Fibroblast of skin of right biceps (primary cell): ENCODE results near the gene RPL38.
"Not testable (repeated sequence)": the region's sequence is repeated elsewhere in the genome, so short reads cannot be mapped to it uniquely, and the experiment has no call there.

ENCODE experiments used
- DNase-seq: peaks from one replicate; pipeline ENCODE4 v3.0.0-alpha.2; 2013

RPL38 gene

GRCh38 chr17:74185571-74186185 lies 17.8 kb upstream of the RPL38 start:
- no peak for DNase-seq

GRCh38 chr17:74186498-74186897 lies 17.0 kb upstream of the RPL38 start:
- DNase-seq, result no peak

- DNase-seq, result no peak
These were observed 15.7 kb upstream of the RPL38 start for GRCh38 chr17:74187761-74188160.

GRCh38 chr17:74188687-74189086 lies 14.8 kb upstream of the RPL38 start:
- DNase-seq, result not testable (repeated sequence)

GRCh38 chr17:74190154-74190553 lies 13.3 kb upstream of the RPL38 start:
- peak; percentile 49 for DNase-seq

- DNase-seq, result no peak
These were observed 12.6 kb upstream of the RPL38 start for GRCh38 chr17:74190807-74191406.

GRCh38 chr17:74192950-74193781 lies 10.3 kb upstream of the RPL38 start:
- DNase-seq, result no peak

- no peak for DNase-seq
These were observed 8.8 kb upstream of the RPL38 start for GRCh38 chr17:74194682-74195081.

- no peak for DNase-seq
These were observed 6.7 kb upstream of the RPL38 start for GRCh38 chr17:74196541-74197317.

- DNase-seq, result no peak
These were observed 5.7 kb upstream of the RPL38 start for GRCh38 chr17:74197801-74198200.

- DNase-seq, result no peak
These were observed 4.8 kb upstream of the RPL38 start for GRCh38 chr17:74198694-74199093.

- DNase-seq, result peak; percentile 35
These were observed 4.0 kb upstream of the RPL38 start for GRCh38 chr17:74199306-74200092.

- no peak for DNase-seq
These were observed 3.4 kb upstream of the RPL38 start for GRCh38 chr17:74200112-74200511.

GRCh38 chr17:74201250-74201649 lies 2.2 kb upstream of the RPL38 start:
- peak; percentile 47 for DNase-seq

- no peak for DNase-seq
These were observed 1.5 kb upstream of the RPL38 start for GRCh38 chr17:74201948-74202347.

GRCh38 chr17:74202938-74203337 lies 540 bp upstream of the RPL38 start:
- DNase-seq, result no peak

GRCh38 chr17:74204474-74204873 lies 996 bp downstream of the RPL38 start:
- no peak for DNase-seq

GRCh38 chr17:74205274-74205673 lies 1.8 kb downstream of the RPL38 start:
- no peak for DNase-seq

- peak; percentile 17 for DNase-seq
These were observed 2.9 kb downstream of the RPL38 start for GRCh38 chr17:74206332-74206818.

- DNase-seq, result peak; percentile 60
These were observed 7.0 kb downstream of the RPL38 start for GRCh38 chr17:74210191-74211140.
